GM12865 (cell line): ENCODE data around the gene RASA2.

Experiments used
- DNase-seq: peaks from one replicate; pipeline ENCODE4 v3.0.0; 2010; ENCODE audit warnings: low read depth
- H3K4me3 ChIP-seq: 2 replicates; pipeline ENCODE4 v1.5.1; 2011; ENCODE audit warnings: mild to moderate bottlenecking, low read depth, low read length, control low read depth
- CTCF ChIP-seq: IDR thresholded peaks from 2 replicates; pipeline ENCODE4 v1.5.1; 2011; ENCODE audit warnings: low read length, control low read depth, low read depth, inconsistent platforms; ENCODE audit not compliant: insufficient read depth; ENCODE audit errors: missing control alignments

The RASA2 gene

GRCh38 chr3:141450727-141451375, 36.0 kb upstream of the RASA2 start:
- TF ChIP-seq CTCF = no peak
- H3K4me3 ChIP-seq = no peak overlapping the region
- no peak for DNase-seq

GRCh38 chr3:141452045-141452444, 34.8 kb upstream of the RASA2 start:
- TF ChIP-seq CTCF = peak; percentile 77
- no peak overlapping the region for H3K4me3 ChIP-seq
- peak; percentile 80 for DNase-seq

GRCh38 chr3:141452773-141453172, 34.1 kb upstream of the RASA2 start:
- no peak for DNase-seq
- no peak overlapping the region for H3K4me3 ChIP-seq
- no peak for TF ChIP-seq CTCF

- no peak for TF ChIP-seq CTCF
- H3K4me3 ChIP-seq = no peak overlapping the region
- DNase-seq = no peak
These were observed 32.8 kb upstream of the RASA2 start for GRCh38 chr3:141454054-141454453.

GRCh38 chr3:141454906-141455602, 31.8 kb upstream of the RASA2 start:
- peak; percentile 67 for TF ChIP-seq CTCF
- peak; percentile 87 for DNase-seq
- H3K4me3 ChIP-seq = no peak overlapping the region

GRCh38 chr3:141455603-141456300, 31.1 kb upstream of the RASA2 start:
- H3K4me3 ChIP-seq = no peak overlapping the region
- TF ChIP-seq CTCF = no peak
- no peak for DNase-seq
